K562 (cell line): ENCODE results near the gene ACTRT3. TPM values are rescaled to one million over a fixed set of nuclear protein-coding genes. Genes with fewer than 3 reads are reported as not detected.

ENCODE experiments used
- POLR2A ChIP-seq: fragments of 450-650 bp; conservative IDR thresholded peaks from 2 replicates; pipeline ENCODE4 v1.6.1; 2016
- PYGO2 ChIP-seq: fragments of 450-650 bp; IDR thresholded peaks from 2 replicates; pipeline ENCODE4 v1.6.1; 2016; ENCODE audit warnings: mild to moderate bottlenecking, missing genetic modification characterization, moderate library complexity, missing compliant biosample characterization
- ZFX ChIP-seq: sonication (generic); formaldehyde crosslinking; IDR thresholded peaks from 2 replicates; pipeline ENCODE4 v1.8.0; 2022; ENCODE audit warnings: mild to moderate bottlenecking, missing genetic modification reagents, moderate library complexity
- polyA plus RNA-seq, 8 experiments: library from polyadenylated mRNA; depleted of rRNA in 4 of 8; stranded (reverse) in 5 of 8; unstranded in 3 of 8; fragments of >200 nt; fragmentation: Nextera tagmentation in 2 of 8; fragmentation: Illumina TruSeq in 1 of 8; extraction: Ambion mirVana in 2 of 8; extraction: Trizol in 1 of 8; gene quantifications; 2 replicates each; pipeline versions ENCODE4 v1.2.1 to v1.2.3, GENCODE V29; 2011 to 2014; ENCODE audit warnings: inconsistent platforms in 1 of 8, missing spikeins in 1 of 8
- total RNA-seq, 7 experiments: library from RNA; depleted of rRNA in 6 of 7; stranded (reverse); fragments of >200 nt in 6 of 7; fragmentation: Illumina TruSeq in 2 of 7; extraction: Trizol in 2 of 7; gene quantifications; 2 replicates each; pipeline versions ENCODE4 v1.2.1 to v1.2.3, GENCODE V29; 2011 to 2021; ENCODE audit warnings: low replicate concordance in 1 of 7
- TF ChIP-seq, protein P1 (sequence below), 2 experiments: fragments of 450-650 bp; formaldehyde crosslinking in 1 of 2; IDR thresholded peaks; 2 replicates each; pipeline versions ENCODE4 v1.4.0 to v1.6.1; 2014 to 2020; ENCODE audit warnings: mild to moderate bottlenecking in 2 of 2, borderline replicate concordance in 1 of 2, low read depth in 1 of 2
- TF ChIP-seq, protein P2 (sequence below): fragments of 250-450 bp; sonication (Bioruptor Pico); IDR thresholded peaks from 2 replicates; pipeline ENCODE4 v1.8.0; 2022; ENCODE audit warnings: moderate library complexity, mild to moderate bottlenecking, inconsistent platforms
- TF ChIP-seq, protein P3 (sequence below): fragments of 200-600 bp; sonication (generic); IDR thresholded peaks from one replicate; pipeline ENCODE4 v1.6.1; 2012; ENCODE audit warnings: mild to moderate bottlenecking, low read depth, low read length, inconsistent platforms

ACTRT3 gene
- total and polyA plus RNA-seq, 9 of the 15 experiments (the other 6 are each of a cell fraction or from before 2014, with no cell fraction given), result 0.06 to 0.11 (median 0.07) TPM; not detected in 5

DNA sequence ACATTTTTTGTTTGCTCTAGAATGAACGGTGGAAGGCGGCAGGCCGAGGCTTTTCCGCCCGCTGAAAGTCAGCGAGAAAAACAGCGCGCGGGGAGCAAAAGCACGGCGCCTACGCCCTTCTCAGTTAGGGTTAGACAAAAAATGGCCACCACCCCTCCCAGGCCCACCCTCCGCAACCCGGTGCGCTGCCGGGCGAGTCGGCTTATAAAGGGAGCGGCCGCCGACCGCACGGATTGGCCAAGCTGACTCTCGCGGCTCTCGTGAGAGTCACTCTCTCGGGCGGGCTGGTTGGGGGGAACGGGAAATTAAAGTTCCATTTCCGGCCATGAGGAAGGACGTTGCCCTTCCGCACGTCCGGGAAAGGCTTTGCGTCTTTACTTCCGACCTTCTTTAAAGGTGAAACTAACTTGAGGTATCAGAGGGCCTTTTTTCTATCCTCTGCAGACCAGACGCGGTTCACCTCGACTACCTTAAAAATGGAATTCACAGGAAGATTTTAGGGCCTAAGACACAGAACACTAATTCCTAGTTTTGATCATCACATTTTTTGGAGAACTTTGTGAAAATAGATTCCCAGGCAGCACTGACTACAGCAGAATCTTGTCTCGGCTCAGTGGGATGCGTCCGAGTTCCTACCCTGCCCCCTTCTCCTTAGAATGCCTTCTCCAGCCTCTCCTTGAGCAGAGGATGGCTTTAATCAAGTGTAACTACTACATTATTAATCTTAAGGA, 4.3 kb downstream of the ACTRT3 start, which contains the start of gene TERC (continued):
- TF ChIP-seq, protein P1, sequence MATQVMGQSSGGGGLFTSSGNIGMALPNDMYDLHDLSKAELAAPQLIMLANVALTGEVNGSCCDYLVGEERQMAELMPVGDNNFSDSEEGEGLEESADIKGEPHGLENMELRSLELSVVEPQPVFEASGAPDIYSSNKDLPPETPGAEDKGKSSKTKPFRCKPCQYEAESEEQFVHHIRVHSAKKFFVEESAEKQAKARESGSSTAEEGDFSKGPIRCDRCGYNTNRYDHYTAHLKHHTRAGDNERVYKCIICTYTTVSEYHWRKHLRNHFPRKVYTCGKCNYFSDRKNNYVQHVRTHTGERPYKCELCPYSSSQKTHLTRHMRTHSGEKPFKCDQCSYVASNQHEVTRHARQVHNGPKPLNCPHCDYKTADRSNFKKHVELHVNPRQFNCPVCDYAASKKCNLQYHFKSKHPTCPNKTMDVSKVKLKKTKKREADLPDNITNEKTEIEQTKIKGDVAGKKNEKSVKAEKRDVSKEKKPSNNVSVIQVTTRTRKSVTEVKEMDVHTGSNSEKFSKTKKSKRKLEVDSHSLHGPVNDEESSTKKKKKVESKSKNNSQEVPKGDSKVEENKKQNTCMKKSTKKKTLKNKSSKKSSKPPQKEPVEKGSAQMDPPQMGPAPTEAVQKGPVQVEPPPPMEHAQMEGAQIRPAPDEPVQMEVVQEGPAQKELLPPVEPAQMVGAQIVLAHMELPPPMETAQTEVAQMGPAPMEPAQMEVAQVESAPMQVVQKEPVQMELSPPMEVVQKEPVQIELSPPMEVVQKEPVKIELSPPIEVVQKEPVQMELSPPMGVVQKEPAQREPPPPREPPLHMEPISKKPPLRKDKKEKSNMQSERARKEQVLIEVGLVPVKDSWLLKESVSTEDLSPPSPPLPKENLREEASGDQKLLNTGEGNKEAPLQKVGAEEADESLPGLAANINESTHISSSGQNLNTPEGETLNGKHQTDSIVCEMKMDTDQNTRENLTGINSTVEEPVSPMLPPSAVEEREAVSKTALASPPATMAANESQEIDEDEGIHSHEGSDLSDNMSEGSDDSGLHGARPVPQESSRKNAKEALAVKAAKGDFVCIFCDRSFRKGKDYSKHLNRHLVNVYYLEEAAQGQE (IDR thresholded peaks at IDR 0.05; ENCODE audit: borderline replicate concordance), result no peak
- TF ChIP-seq, protein P1 (CRISPR knock-in tag; IDR thresholded peaks at IDR 0.05; ENCODE audit: low read depth), result no peak
- TF ChIP-seq PYGO2, result no peak
- TF ChIP-seq, protein P2, sequence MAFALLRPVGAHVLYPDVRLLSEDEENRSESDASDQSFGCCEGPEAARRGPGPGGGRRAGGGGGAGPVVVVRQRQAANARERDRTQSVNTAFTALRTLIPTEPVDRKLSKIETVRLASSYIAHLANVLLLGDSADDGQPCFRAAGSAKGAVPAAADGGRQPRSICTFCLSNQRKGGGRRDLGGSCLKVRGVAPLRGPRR (CRISPR knock-in tag), result 0 out of 2 replicates have a peak, but pooled peaks have one; percentile 17
- TF ChIP-seq ZFX, result peak; percentile 79
- peak; percentile 96 for TF ChIP-seq POLR2A
- TF ChIP-seq, protein P3, sequence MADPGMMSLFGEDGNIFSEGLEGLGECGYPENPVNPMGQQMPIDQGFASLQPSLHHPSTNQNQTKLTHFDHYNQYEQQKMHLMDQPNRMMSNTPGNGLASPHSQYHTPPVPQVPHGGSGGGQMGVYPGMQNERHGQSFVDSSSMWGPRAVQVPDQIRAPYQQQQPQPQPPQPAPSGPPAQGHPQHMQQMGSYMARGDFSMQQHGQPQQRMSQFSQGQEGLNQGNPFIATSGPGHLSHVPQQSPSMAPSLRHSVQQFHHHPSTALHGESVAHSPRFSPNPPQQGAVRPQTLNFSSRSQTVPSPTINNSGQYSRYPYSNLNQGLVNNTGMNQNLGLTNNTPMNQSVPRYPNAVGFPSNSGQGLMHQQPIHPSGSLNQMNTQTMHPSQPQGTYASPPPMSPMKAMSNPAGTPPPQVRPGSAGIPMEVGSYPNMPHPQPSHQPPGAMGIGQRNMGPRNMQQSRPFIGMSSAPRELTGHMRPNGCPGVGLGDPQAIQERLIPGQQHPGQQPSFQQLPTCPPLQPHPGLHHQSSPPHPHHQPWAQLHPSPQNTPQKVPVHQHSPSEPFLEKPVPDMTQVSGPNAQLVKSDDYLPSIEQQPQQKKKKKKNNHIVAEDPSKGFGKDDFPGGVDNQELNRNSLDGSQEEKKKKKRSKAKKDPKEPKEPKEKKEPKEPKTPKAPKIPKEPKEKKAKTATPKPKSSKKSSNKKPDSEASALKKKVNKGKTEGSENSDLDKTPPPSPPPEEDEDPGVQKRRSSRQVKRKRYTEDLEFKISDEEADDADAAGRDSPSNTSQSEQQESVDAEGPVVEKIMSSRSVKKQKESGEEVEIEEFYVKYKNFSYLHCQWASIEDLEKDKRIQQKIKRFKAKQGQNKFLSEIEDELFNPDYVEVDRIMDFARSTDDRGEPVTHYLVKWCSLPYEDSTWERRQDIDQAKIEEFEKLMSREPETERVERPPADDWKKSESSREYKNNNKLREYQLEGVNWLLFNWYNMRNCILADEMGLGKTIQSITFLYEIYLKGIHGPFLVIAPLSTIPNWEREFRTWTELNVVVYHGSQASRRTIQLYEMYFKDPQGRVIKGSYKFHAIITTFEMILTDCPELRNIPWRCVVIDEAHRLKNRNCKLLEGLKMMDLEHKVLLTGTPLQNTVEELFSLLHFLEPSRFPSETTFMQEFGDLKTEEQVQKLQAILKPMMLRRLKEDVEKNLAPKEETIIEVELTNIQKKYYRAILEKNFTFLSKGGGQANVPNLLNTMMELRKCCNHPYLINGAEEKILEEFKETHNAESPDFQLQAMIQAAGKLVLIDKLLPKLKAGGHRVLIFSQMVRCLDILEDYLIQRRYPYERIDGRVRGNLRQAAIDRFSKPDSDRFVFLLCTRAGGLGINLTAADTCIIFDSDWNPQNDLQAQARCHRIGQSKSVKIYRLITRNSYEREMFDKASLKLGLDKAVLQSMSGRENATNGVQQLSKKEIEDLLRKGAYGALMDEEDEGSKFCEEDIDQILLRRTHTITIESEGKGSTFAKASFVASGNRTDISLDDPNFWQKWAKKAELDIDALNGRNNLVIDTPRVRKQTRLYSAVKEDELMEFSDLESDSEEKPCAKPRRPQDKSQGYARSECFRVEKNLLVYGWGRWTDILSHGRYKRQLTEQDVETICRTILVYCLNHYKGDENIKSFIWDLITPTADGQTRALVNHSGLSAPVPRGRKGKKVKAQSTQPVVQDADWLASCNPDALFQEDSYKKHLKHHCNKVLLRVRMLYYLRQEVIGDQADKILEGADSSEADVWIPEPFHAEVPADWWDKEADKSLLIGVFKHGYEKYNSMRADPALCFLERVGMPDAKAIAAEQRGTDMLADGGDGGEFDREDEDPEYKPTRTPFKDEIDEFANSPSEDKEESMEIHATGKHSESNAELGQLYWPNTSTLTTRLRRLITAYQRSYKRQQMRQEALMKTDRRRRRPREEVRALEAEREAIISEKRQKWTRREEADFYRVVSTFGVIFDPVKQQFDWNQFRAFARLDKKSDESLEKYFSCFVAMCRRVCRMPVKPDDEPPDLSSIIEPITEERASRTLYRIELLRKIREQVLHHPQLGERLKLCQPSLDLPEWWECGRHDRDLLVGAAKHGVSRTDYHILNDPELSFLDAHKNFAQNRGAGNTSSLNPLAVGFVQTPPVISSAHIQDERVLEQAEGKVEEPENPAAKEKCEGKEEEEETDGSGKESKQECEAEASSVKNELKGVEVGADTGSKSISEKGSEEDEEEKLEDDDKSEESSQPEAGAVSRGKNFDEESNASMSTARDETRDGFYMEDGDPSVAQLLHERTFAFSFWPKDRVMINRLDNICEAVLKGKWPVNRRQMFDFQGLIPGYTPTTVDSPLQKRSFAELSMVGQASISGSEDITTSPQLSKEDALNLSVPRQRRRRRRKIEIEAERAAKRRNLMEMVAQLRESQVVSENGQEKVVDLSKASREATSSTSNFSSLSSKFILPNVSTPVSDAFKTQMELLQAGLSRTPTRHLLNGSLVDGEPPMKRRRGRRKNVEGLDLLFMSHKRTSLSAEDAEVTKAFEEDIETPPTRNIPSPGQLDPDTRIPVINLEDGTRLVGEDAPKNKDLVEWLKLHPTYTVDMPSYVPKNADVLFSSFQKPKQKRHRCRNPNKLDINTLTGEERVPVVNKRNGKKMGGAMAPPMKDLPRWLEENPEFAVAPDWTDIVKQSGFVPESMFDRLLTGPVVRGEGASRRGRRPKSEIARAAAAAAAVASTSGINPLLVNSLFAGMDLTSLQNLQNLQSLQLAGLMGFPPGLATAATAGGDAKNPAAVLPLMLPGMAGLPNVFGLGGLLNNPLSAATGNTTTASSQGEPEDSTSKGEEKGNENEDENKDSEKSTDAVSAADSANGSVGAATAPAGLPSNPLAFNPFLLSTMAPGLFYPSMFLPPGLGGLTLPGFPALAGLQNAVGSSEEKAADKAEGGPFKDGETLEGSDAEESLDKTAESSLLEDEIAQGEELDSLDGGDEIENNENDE, result no peak
